ENCODE data around the gene METTL23.

METTL23 gene

GRCh38 chr17:76714336-76714735, 12.3 kb upstream of the METTL23 start:
- Histone ChIP-seq H3K79me2 (ENCODE audit: insufficient read depth, low read length) (peaks cover 14% of the 10 kb centered on the region; the same call in 1 of the 2 replicates), H2AFZ (ENCODE audit: low read length) (no peak overlapping the region), H3K27me3 (ENCODE audit: insufficient read depth, low read length, poor library complexity, severe bottlenecking) (no peaks in the 10 kb centered on the region), H3K9me3 (ENCODE audit: insufficient read depth, low read depth, low read length) (no peaks in the 10 kb centered on the region), H3K36me3 (ENCODE audit: insufficient read depth, low read length) (peaks cover 44% of the 10 kb centered on the region; the same call in 1 of the 2 replicates), H3K4me3 (ENCODE audit: low read length, poor library complexity, severe bottlenecking) (no peak overlapping the region), H3K9ac (ENCODE audit: low read depth, low read length, poor library complexity, severe bottlenecking) (peak overlapping the region; percentile 13), H4K20me1 (ENCODE audit: insufficient read depth, low read length, poor library complexity, severe bottlenecking) (no peaks in the 10 kb centered on the region), H3F3A (ENCODE audit: low read depth) (peaks cover 6% of the 10 kb centered on the region; the same call in 1 of the 2 replicates), H3K4me1 (ENCODE audit: insufficient read depth, low read length, poor library complexity, severe bottlenecking) (peaks cover 41% of the 10 kb centered on the region), H3K4me2 (ENCODE audit: low read depth, low read length, poor library complexity, severe bottlenecking) (peak overlapping the region; percentile 55), H3K9me2 (replicated peaks; ENCODE audit: low read depth, low read length) (no peaks in the 10 kb centered on the region)
- TF ChIP-seq CTCF (conservative IDR thresholded peaks at IDR 0.05; ENCODE audit: low read length) (no peak), EZH2phosphoT487 (IDR thresholded peaks at IDR 0.05; ENCODE audit: borderline replicate concordance) (no peak)

- no peak overlapping the region for H2AFZ ChIP-seq (ENCODE audit: low read length)
- H3K4me1 ChIP-seq (ENCODE audit: insufficient read depth, low read length, poor library complexity, severe bottlenecking), result peaks cover 35% of the 10 kb centered on the region
- H3K36me3 ChIP-seq (ENCODE audit: insufficient read depth, low read length), result peaks cover 50% of the 10 kb centered on the region; the same call in 1 of the 2 replicates
- peaks cover 15% of the 10 kb centered on the region; the same call in 1 of the 2 replicates for H3K79me2 ChIP-seq (ENCODE audit: insufficient read depth, low read length)
- peak overlapping the region; percentile 21 for H3K9ac ChIP-seq (ENCODE audit: low read depth, low read length, poor library complexity, severe bottlenecking)
- H3K4me3 ChIP-seq (ENCODE audit: low read length, poor library complexity, severe bottlenecking), result no peak overlapping the region
- no peaks in the 10 kb centered on the region for H3K27me3 ChIP-seq (ENCODE audit: insufficient read depth, low read length, poor library complexity, severe bottlenecking)
- H3F3A ChIP-seq (ENCODE audit: low read depth), result peaks cover 6% of the 10 kb centered on the region; the same call in 1 of the 2 replicates
- peak overlapping the region; percentile 55 for H3K4me2 ChIP-seq (ENCODE audit: low read depth, low read length, poor library complexity, severe bottlenecking)
- no peaks in the 10 kb centered on the region for H3K9me2 ChIP-seq (replicated peaks; ENCODE audit: low read depth, low read length)
- no peaks in the 10 kb centered on the region for H4K20me1 ChIP-seq (ENCODE audit: insufficient read depth, low read length, poor library complexity, severe bottlenecking)
- H3K9me3 ChIP-seq (ENCODE audit: insufficient read depth, low read depth, low read length), result no peaks in the 10 kb centered on the region
- no peak for TF ChIP-seq EZH2phosphoT487 (IDR thresholded peaks at IDR 0.05; ENCODE audit: borderline replicate concordance)
- TF ChIP-seq CTCF (conservative IDR thresholded peaks at IDR 0.05; ENCODE audit: low read length), result peak; percentile 96
Measured at GRCh38 chr17:76714822-76715495, 11.7 kb upstream of the METTL23 start.

GRCh38 chr17:76715496-76715830, 11.2 kb upstream of the METTL23 start:
- H3K27me3 ChIP-seq (ENCODE audit: insufficient read depth, low read length, poor library complexity, severe bottlenecking), result no peaks in the 10 kb centered on the region
- peaks cover 33% of the 10 kb centered on the region for H3K4me1 ChIP-seq (ENCODE audit: insufficient read depth, low read length, poor library complexity, severe bottlenecking)
- peaks cover 55% of the 10 kb centered on the region; the same call in 1 of the 2 replicates for H3K36me3 ChIP-seq (ENCODE audit: insufficient read depth, low read length)
- no peak overlapping the region for H2AFZ ChIP-seq (ENCODE audit: low read length)
- peak overlapping the region; percentile 55 for H3K4me2 ChIP-seq (ENCODE audit: low read depth, low read length, poor library complexity, severe bottlenecking)
- H3K79me2 ChIP-seq (ENCODE audit: insufficient read depth, low read length), result peaks cover 20% of the 10 kb centered on the region; the same call in 1 of the 2 replicates
- peak overlapping the region; percentile 21 for H3K9ac ChIP-seq (ENCODE audit: low read depth, low read length, poor library complexity, severe bottlenecking)
- peaks cover 6% of the 10 kb centered on the region; the same call in 1 of the 2 replicates for H3F3A ChIP-seq (ENCODE audit: low read depth)
- H4K20me1 ChIP-seq (ENCODE audit: insufficient read depth, low read length, poor library complexity, severe bottlenecking), result no peaks in the 10 kb centered on the region
- no peaks in the 10 kb centered on the region for H3K9me2 ChIP-seq (replicated peaks; ENCODE audit: low read depth, low read length)
- no peak for TF ChIP-seq CTCF (conservative IDR thresholded peaks at IDR 0.05; ENCODE audit: low read length)
- no peak for TF ChIP-seq EZH2phosphoT487 (IDR thresholded peaks at IDR 0.05; ENCODE audit: borderline replicate concordance)
- no peak overlapping the region for H3K4me3 ChIP-seq (ENCODE audit: low read length, poor library complexity, severe bottlenecking)
- no peaks in the 10 kb centered on the region for H3K9me3 ChIP-seq (ENCODE audit: insufficient read depth, low read depth, low read length)
